HG03432 (cell line): Measurements from ENCODE around the gene GALNT2.

Source experiments
- ATAC-seq: cut with Tn5 transposase; IDR thresholded peaks from one replicate; pipeline ENCODE4 v1.9.1; 2021; ENCODE audit warnings: mild to moderate bottlenecking, moderate library complexity; ENCODE audit not compliant: unreplicated experiment

The GALNT2 gene

DNA sequence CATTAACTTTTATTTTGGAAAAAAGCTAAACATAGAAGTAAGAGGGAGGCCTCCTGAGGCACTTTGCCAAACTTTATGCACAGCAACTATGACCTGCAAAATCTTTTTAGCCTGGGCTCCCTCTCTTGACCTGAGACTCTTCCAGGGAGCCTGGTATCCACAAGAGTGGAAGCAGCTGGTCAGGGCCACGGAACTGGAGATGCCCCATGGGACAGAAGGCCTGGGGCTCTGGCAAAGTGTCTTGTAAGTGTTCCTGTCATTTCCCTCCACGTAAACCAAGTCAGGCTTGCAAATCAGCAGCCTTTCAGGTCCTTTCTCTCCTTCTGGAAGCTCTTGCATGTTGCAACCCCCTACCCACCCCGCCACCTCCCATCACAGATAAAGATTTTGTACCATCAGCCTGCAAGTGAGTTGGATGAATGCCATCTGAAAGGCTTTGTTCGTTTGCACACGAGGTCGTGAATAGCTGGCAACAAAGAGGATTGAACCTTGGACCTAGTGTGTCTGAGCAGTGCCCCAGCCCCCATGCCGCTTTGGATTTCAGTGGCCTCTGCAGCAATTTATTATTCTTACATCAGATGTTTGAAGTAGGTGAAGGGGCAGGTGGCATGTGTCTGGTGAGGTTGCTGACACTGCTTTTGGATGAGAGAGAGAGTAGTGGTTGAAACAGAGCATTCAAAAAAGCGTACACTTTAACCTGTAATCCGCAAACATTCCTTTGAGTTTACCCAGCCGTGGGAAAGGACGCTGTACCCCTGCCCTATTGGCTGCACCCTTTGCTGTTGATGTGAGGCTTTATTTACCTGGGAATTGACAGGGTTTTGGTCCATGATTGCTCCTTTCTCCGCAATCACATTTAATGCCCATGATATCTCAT lies 91.6 kb downstream of the GALNT2 start:
- no peak for ATAC-seq

DNA sequence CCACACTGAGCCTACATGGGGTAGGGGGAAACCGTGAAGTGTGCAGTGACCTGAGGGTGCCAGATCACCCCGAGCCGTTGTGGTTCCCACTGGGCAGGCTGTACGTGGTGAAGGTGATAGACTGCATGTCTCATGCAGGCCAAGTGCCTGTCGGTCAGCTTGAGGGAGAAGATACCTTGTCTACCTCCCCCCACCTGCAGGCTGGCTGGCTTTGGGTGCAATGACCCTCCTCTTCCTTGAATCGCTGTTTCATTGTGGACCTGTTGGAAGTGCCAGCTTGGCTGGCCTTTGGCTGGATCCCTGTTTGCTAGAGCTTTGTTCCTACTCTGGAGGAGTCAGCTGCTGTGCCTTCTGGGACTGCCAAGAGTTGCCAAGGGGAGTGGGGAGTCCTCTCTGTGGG lies 92.5 kb downstream of the GALNT2 start:
- no peak for ATAC-seq

DNA sequence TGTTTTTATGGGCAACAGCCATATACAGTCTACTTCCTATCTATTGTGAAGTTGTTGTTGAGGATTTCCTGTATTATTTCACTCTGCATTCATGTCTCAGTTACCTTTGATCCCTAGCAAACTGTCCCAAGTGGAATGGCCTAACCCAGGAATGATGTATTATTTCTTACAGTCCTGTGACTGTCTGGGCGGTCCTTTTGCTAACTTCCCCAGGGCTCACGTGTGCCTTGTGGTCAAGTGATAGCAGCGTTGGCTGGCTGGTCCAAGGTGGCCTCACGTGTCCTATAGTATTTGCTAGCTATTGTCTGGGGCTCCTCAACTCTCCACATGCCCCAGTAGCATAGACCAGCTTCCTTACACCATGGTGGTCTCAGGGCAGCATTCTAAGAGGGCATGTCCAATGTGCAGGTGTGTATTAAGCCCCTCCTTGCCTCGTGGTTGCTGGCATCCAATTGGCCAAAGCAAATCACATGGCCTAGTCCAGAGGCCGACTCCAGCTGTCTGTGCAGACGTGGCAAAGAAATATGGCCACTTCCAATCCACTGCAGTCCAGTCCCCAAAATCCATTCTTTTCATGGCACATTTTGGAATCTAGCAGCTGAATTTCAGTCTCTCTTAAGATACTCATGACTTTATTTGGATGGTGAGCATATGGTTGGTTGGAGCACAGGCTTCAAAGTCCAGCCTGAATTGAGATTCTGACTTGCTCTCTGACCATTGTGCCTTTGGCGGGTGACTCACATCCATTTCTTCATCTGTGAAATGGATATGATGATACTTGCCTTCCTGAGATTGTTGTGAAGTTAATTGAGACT lies 94.1 kb downstream of the GALNT2 start:
- no peak for ATAC-seq

DNA sequence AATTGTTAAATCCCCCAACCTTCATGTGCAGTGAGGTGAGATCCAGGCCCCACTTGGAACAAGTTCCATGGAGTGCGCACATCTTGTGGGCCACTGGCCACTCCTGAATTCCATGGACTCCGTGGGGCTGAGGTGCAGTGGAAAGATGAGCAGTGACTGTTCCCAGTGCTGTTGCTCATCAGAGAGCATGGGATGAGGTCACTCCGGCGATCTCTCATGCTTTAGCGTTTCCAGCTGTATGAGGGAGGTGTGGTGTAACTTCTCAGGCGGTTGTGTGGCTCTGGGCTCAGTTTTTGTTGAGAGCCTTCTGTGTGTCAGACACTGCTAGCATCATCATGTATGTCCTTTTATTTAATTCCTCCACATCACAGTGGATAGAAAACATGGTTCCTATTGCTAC lies 96.2 kb downstream of the GALNT2 start:
- ATAC-seq: no peak

DNA sequence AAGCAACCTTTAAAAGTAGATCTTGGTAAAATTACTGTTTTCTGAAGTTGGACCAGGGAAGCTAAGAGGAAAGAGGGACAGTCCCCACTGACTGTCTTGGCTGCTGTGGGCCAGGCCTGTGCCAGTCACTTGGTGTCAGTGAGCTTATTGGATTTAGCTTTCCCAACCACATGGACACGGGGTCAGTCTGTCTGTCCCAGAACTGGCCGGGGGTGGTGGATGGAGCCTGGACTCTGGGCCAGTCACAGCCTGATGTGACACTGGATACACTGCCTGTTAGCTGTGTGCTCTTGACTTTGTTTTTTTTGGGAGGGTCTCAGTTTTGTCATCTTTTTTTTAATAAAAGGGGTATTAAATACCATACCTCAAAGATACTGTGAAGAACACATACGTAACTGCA lies 96.7 kb downstream of the GALNT2 start:
- no peak for ATAC-seq

DNA sequence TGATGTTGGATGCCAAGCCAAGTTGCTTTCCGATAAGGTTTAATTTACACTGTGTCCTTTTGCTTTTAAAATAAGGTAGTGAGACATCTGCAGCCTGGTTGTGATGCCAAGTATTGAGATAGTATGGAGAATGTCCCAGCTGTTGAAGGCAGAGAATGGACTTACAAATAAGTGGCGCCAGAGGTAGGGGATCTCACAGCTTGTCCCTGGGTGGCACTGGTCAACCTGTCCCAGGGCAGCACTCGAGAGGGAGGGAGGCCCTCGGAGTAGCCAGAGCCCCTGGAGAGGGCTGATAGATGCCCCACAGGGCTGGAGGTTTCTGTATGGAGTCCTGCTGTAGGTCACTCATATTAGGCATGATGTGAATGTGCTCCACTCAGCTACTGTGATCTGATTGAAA lies 98.5 kb downstream of the GALNT2 start:
- no peak for ATAC-seq

GRCh38 chr1:230166366-230167132 lies 99.5 kb downstream of the GALNT2 start:
- no peak for ATAC-seq

GRCh38 chr1:230167419-230167852 lies 100.4 kb downstream of the GALNT2 start:
- ATAC-seq: peak; percentile 37

DNA sequence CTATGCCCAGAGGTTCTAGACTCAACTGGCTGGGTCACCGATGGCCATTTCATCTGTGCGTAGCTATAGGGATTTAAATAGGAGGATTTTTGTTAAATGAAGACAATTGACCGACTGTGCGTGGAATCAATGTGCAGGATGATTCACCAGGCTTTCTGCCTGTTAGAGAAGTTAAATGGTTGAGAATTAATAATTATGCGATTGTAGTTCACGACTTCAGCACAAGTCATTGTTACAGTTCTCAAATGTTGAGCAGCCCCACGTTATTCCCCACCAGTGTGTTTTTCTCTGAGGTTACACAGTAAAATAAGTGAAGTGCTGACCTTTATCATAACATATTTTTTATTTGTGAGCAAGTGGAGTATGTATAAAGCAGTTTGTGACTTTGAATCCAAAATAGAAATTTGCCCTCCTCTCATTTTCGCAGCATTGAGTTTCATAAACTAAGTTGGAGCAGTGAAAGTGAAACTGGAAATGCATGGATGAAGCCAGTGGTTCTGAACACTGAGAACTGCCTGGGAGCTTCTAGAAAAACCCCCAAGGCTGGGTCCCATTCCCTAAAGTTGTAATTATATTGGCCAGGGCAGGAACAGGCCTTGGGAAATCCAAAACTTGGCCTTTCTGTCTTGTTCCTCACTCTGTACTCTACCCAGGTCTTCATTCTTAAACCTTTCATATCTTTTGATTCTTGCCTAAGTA lies 102.6 kb downstream of the GALNT2 start:
- ATAC-seq: peak; percentile 58

GRCh38 chr1:230170153-230170547 lies 103.1 kb downstream of the GALNT2 start:
- ATAC-seq: peak; percentile 57

DNA sequence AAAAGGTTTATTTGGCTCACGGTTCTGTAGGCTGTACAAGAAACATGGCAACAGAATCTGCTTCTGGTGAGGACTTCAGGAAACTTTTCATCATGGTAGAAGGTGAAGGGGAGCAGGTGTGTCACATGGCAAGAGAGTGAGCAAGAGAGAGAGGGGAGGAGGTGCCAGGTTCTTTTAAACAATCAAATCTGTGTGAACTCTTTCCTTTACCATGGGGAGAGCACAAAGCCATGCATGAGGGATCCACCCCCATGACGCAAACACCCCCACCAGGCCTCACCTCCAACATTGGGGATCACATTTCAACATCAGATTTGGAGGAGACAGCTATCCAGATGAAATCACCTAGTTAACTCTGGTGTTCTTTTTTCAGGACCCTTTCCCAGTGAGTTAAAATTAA lies 103.6 kb downstream of the GALNT2 start:
- ATAC-seq: no peak

- no peak for ATAC-seq
Observed at GRCh38 chr1:230171356-230172015, 104.4 kb downstream of the GALNT2 start.

DNA sequence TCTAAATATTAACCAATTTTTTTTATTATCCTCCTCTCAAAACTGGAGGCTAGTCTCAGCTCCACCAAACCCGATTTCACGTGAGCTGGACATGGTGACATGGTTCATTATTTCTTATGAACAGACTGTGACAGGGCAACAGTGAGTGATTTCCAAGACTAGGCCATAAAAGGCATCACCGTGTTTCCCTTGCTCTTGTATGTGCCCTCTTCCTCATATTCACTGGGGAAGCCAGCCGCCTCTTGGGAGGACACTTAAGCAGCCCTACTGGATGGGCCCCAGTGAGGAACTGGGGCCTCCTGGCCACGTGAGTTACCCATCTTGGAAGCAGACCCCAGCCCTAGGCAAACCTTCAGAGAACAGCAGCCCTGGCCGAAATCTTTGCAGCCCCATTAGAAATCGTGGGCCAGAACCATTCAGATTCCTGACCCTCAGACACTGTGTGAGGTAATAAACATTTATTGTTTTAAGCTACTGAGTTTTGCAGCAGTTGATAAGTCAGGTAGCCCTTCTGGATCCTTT lies 105.0 kb downstream of the GALNT2 start:
- ATAC-seq: no peak

GRCh38 chr1:230173187-230173975 lies 106.3 kb downstream of the GALNT2 start:
- ATAC-seq: no peak

GRCh38 chr1:230174041-230174440 lies 107.0 kb downstream of the GALNT2 start:
- no peak for ATAC-seq

DNA sequence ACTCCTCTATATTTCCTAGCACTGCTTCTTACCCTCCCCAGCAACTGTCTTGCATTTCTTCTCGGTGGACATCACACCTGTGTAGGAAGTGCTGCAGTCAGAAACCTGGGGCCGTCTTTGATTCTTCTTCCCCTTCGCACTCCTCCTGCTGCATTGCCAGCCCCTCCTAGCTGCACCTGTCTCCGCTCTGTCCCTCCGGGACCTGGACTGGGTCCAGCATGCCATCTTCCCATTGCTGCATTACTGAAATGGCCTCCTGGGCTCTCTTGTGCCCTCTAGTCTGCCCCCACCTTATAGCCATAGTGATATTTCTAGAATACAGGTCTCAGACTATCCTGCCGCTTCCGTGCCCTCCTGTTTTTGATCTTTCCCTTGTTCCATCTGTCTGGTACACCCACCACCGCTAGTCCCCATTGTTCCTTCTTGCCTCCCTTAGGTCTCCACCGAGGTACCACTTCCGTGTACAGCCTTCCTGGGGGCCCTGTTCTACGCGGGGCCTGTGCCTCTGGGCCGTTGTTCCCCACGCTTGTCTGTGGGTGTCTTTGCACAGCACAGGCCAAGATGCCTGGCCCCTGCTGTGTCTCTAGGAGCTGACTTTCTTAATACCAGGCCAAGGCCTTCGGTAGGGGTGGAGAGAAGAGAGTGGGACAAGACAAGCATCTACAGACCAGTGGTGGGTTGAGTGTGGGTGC lies 107.6 kb downstream of the GALNT2 start:
- ATAC-seq: no peak

DNA sequence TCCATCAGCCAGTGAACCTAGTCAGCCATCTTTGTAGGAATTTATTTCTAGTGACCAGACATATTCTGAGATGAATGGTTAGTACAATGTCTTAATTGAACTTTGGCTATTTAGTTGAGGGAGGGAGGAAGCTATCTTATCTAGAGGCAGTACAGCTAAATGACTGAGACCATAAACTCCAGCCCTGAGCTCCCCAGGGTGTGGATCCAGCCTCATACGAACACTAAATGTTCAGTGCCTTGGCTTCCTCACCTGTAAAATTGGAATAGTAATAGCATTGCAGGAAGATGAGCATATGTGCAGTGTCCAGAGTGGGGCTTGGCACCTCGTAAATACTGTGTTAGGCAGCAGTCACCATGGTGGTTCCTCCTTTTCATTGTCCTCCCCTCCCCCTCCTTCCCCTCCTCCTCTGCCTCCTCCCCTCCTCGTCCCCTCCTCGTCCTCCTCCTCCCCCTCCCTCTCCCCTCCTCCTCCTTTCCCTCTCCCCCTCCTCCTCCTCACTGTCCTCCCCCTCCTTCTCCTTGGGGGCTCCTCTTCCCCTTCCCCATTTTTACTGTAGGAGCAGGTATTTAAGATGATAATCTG lies 108.2 kb downstream of the GALNT2 start:
- no peak for ATAC-seq

DNA sequence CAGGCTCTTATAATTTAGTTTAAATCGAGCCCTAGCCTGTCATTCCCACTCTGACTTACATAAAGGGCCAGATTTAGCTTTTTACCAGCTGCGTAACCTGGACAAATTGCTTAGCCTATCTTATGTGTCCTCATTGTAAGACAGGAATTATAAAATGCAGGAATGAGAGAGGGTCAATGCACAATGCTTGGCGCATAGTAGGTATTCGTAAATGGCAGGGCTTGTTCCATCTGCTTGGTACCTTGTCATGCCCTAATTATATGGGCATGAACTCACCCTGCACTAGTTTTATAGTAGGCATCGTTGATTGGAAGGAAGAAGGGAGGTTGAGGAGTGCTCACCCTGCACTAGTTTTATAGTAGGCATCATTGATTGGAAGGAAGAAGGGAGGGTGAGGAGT lies 108.8 kb downstream of the GALNT2 start:
- ATAC-seq: no peak
